OCI-LY7 (cell line): ENCODE measurements around the gene PLA2G2D. TPM values are rescaled to one million over a fixed set of nuclear protein-coding genes. Genes with fewer than 3 reads are reported as not detected.

Experiments
- BruUV-seq: library from RNA; stranded (reverse); fragments of 400-500 nt; replicated peaks from 2 replicates; lab custom pipeline; 2021; lab: Mats Ljungman, UMichigan
- CTCF ChIA-PET: fragments of 300-600 bp; sonication (Branson Sonifier 250); formaldehyde crosslinking; loops from one replicate; lab custom pipeline; 2022; ENCODE audit warnings: antibody characterized with exemption; ENCODE audit not compliant: unreplicated experiment; lab: Charles Lee
- POLR2A ChIA-PET: fragments of 300-600 bp; sonication (Branson Sonifier 250); formaldehyde crosslinking; loops from one replicate; lab custom pipeline; 2022; ENCODE audit warnings: antibody characterized with exemption; lab: Charles Lee
- DNase-seq: peaks from one replicate; pipeline ENCODE4 v3.0.0-alpha.2; 2015; ENCODE audit warnings: low spot score
- H2AFZ ChIP-seq: fragments of 200-600 bp; sonication (generic), shearing (Covaris generic); 2 replicates; pipeline ENCODE4 v1.6.1; 2014; ENCODE audit warnings: mild to moderate bottlenecking, antibody characterized with exemption, low read length, moderate library complexity
- H3K27ac ChIP-seq: fragments of 200-600 bp; sonication (generic); 2 replicates; pipeline ENCODE4 v1.5.1; 2014; ENCODE audit warnings: mixed run types, low read depth, mild to moderate bottlenecking, moderate library complexity, low read length, inconsistent platforms; ENCODE audit not compliant: poor library complexity, severe bottlenecking
- H3K36me3 ChIP-seq: fragments of 200-600 bp; sonication (generic); 2 replicates; pipeline ENCODE4 v1.6.1; 2014; ENCODE audit warnings: mild to moderate bottlenecking, antibody characterized with exemption, low read length, moderate library complexity, mixed read lengths; ENCODE audit not compliant: insufficient read depth
- H3K4me1 ChIP-seq: fragments of 200-600 bp; sonication (generic); 2 replicates; pipeline ENCODE4 v1.5.1; 2014; ENCODE audit warnings: mild to moderate bottlenecking, low read length; ENCODE audit not compliant: insufficient read depth, poor library complexity, severe bottlenecking
- H3K4me2 ChIP-seq: fragments of 200-600 bp; sonication (generic); 2 replicates; pipeline ENCODE4 v1.6.1; 2014; ENCODE audit warnings: mild to moderate bottlenecking, low read length
- H3K4me3 ChIP-seq: fragments of 200-600 bp; sonication (generic); 2 replicates; pipeline ENCODE4 v1.5.1; 2014; ENCODE audit warnings: mild to moderate bottlenecking, low read depth, low read length; ENCODE audit not compliant: poor library complexity, severe bottlenecking
- H3K79me2 ChIP-seq: fragments of 200-600 bp; sonication (generic); 2 replicates; pipeline ENCODE4 v1.6.1; 2016; ENCODE audit warnings: low read depth, mild to moderate bottlenecking, low read length, moderate library complexity, mixed read lengths; ENCODE audit not compliant: insufficient read depth
- H3K9me2 ChIP-seq: fragments of 200-600 bp; sonication (generic); 2 replicates; pipeline ENCODE4 v1.6.1; 2016; ENCODE audit warnings: mild to moderate bottlenecking, low read length, mixed read lengths; ENCODE audit not compliant: insufficient read depth
- H3K9me3 ChIP-seq: fragments of 200-600 bp; sonication (generic); 2 replicates; pipeline ENCODE4 v1.6.1; 2014; ENCODE audit warnings: mild to moderate bottlenecking, mixed run types, low read length, mixed read lengths
- H4K20me1 ChIP-seq: fragments of 200-600 bp; sonication (generic); 2 replicates; pipeline ENCODE4 v1.6.1; 2014; ENCODE audit warnings: mild to moderate bottlenecking, antibody characterized with exemption, low read length, moderate library complexity, mixed read lengths; ENCODE audit not compliant: insufficient read depth
- CTCF ChIP-seq: fragments of 200-600 bp; sonication (generic); conservative IDR thresholded peaks from 2 replicates; pipeline ENCODE4 v1.5.1; 2014; ENCODE audit warnings: mild to moderate bottlenecking, antibody characterized with exemption, low read length, moderate library complexity, mixed read lengths
- EZH2phosphoT487 ChIP-seq: fragments of 200-600 bp; sonication (generic); IDR thresholded peaks from 2 replicates; pipeline ENCODE4 v1.6.1; 2018; ENCODE audit warnings: low read depth, borderline replicate concordance, mild to moderate bottlenecking, mixed run types, antibody characterized with exemption, low read length, moderate library complexity, mixed read lengths
- intact Hi-C: fragments of 100-400 bp; cut with micrococcal nuclease; formaldehyde crosslinking; loops from one replicate; pipeline ENCODE4 v1.10.0; 2022; ENCODE audit not compliant: unreplicated experiment
- total RNA-seq, 2 experiments: library from RNA; depleted of rRNA in 1 of 2; stranded (reverse); fragments of >200 nt in 1 of 2; shearing (Covaris generic) in 1 of 2; gene quantifications; 2 replicates each; pipeline ENCODE4 v1.2.3, GENCODE V29; 2014 to 2022

Gene PLA2G2D
- total RNA-seq, 2 experiments from 2014 or later = not detected

DNA sequence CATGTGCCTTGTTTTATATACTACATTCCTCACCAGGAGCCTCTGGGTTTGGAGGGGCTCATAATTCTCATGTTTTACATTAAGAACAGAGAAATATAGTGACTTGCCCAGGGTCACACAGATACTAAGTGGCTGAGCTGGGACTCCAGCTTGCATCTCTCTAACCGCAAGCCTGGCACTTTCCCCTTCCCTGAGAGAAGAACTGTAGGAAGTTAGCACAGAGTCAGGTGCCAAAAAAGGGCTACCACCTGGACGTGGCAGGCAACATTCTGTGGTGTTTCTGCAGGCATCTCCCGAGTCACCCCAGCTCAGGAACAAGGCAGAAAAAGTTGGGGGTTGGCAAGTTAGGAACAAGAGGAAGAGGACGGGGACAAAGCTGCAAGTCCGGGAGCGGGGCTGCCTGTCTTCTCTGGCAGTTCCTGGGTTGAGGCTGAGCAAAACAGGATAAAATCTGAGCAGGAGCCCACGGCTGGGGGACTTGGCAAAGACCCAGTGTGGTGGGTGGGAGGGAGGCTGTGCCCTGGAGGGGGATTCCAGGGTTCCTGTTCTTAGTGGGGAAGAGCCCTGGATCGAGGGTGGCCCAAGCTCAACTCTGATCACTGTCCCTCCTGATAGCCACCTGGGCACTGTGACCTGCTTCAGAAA lies 39.6 kb downstream of the PLA2G2D start:
- Histone ChIP-seq H3K27ac (no peak overlapping the region), H3K9me3 (no peaks in the 10 kb centered on the region), H3K9me2 (no peaks in the 10 kb centered on the region), H4K20me1 (no peaks in the 10 kb centered on the region), H3K79me2 (no peaks in the 10 kb centered on the region), H3K4me3 (no peak overlapping the region), H3K4me1 (peaks cover 37% of the 10 kb centered on the region), H3K4me2 (no peak overlapping the region), H2AFZ (no peak overlapping the region), H3K36me3 (no peaks in the 10 kb centered on the region)
- intact Hi-C loops = no loop called here
- no peak for DNase-seq
- ChIA-PET CTCF (no interaction called here), POLR2A (interaction anchor here (0.7 kb wide), 3 partner anchors 34 to 505 kb away, joined by 3 to 4 read pairs (median 4); no protein-coding TSS in a partner anchor)
- no TSS peak for BruUV-seq
- no peak for TF ChIP-seq EZH2phosphoT487
- no peak for TF ChIP-seq CTCF

DNA sequence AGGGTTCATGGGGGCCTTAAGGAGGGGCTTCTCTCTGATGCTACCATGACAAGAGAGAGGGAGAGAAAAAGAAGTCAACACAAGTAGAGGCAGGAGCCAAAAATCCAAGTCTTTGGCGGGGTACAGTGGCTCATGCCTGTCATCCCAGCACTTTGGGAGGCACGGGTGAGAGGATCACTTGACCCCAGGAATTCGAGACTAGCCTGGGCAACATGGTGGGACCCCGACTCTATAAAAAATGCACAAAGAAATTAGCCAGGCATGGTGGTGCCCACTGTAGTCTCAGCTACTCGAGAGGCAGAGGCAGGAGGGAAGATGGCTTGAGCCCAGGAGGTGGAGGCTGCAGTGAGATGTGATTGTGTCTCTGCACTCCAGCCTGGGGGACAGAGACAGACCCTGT lies 40.6 kb downstream of the PLA2G2D start:
- DNase-seq = no peak
- peak overlapping the region; percentile 50; the same call in 1 of the 2 replicates for H2AFZ ChIP-seq
- BruUV-seq = no TSS peak
- no peaks in the 10 kb centered on the region for H3K9me2 ChIP-seq
- H3K27ac ChIP-seq = peak overlapping the region; percentile 8
- POLR2A ChIA-PET = interaction anchor here (0.7 kb wide), 3 partner anchors 36 to 506 kb away, joined by 3 to 4 read pairs (median 4); no protein-coding TSS in a partner anchor
- peak overlapping the region; percentile 52 for H3K4me2 ChIP-seq
- no peaks in the 10 kb centered on the region for H3K36me3 ChIP-seq
- no peaks in the 10 kb centered on the region for H3K9me3 ChIP-seq
- TF ChIP-seq EZH2phosphoT487 (no peak), CTCF (no peak)
- intact Hi-C loops = no loop called here
- no peaks in the 10 kb centered on the region for H4K20me1 ChIP-seq
- CTCF ChIA-PET = no interaction called here
- no peaks in the 10 kb centered on the region for H3K79me2 ChIP-seq
- no peak overlapping the region for H3K4me3 ChIP-seq
- peaks cover 37% of the 10 kb centered on the region for H3K4me1 ChIP-seq

GRCh38 chr1:20078171-20078651 lies 41.1 kb downstream of the PLA2G2D start:
- Histone ChIP-seq H3K79me2 (no peaks in the 10 kb centered on the region), H3K4me1 (peaks cover 37% of the 10 kb centered on the region), H3K27ac (peak overlapping the region; percentile 8), H2AFZ (peak overlapping the region; percentile 50; the same call in 1 of the 2 replicates), H3K4me2 (peak overlapping the region; percentile 52), H3K9me3 (no peaks in the 10 kb centered on the region), H3K4me3 (no peak overlapping the region), H4K20me1 (no peaks in the 10 kb centered on the region), H3K36me3 (no peaks in the 10 kb centered on the region), H3K9me2 (no peaks in the 10 kb centered on the region)
- peak; percentile 74 for DNase-seq
- ChIA-PET CTCF (no interaction called here), POLR2A (interaction anchor here (0.7 kb wide), 2 partner anchors 12 to 125 kb away, joined by 3 read pairs; no protein-coding TSS in a partner anchor)
- intact Hi-C loops = no loop called here
- TF ChIP-seq CTCF (no peak), EZH2phosphoT487 (no peak)
- BruUV-seq = no TSS peak
